ENCODE measurements around the gene TEPSIN.

DNA sequence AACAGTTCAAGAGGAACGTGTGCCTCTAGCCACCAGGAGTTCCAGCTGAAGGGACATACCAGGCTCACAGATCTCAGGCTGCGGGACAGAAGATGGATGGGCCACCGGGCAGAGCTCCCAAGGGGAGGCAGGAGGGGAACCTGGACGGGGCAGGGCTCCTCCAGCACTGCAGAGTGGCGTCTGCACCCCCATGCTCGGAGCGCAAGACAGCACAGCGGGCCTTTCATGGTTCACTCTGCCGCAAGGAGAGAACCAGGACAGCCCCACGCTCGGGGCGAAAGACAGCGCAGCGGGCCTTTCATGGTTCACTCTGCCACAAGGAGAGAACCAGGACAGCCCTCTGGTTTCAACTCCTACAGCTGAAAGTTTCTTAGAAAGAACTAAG is 35.6 kb upstream of the TEPSIN start:
- TF ChIP-seq ISL1 (CRISPR knock-in tag; IDR thresholded peaks at IDR 0.05) (no peak), SNAI2 (CRISPR knock-in tag; IDR thresholded peaks at IDR 0.05) (no peak), ZFP30 (CRISPR knock-in tag; IDR thresholded peaks at IDR 0.05) (no peak), TOX (CRISPR knock-in tag; IDR thresholded peaks at IDR 0.05; ENCODE audit: borderline replicate concordance) (no peak), ZNF70 (CRISPR knock-in tag; IDR thresholded peaks at IDR 0.05) (no peak), ZNF8 (CRISPR knock-in tag; IDR thresholded peaks at IDR 0.05) (no peak), CSDC2 (CRISPR knock-in tag; IDR thresholded peaks at IDR 0.05) (no peak), RARB (CRISPR knock-in tag; IDR thresholded peaks at IDR 0.05) (no peak), ARNTL (CRISPR knock-in tag; IDR thresholded peaks at IDR 0.05; ENCODE audit: borderline replicate concordance, low read depth) (no peak), TCF4 (CRISPR knock-in tag; IDR thresholded peaks at IDR 0.05; ENCODE audit: borderline replicate concordance) (no peak)
- TF ChIP-seq, protein P1, sequence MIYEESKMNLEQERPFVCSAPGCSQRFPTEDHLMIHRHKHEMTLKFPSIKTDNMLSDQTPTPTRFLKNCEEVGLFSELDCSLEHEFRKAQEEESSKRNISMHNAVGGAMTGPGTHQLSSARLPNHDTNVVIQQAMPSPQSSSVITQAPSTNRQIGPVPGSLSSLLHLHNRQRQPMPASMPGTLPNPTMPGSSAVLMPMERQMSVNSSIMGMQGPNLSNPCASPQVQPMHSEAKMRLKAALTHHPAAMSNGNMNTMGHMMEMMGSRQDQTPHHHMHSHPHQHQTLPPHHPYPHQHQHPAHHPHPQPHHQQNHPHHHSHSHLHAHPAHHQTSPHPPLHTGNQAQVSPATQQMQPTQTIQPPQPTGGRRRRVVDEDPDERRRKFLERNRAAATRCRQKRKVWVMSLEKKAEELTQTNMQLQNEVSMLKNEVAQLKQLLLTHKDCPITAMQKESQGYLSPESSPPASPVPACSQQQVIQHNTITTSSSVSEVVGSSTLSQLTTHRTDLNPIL (CRISPR knock-in tag; IDR thresholded peaks at IDR 0.05; ENCODE audit: low read depth) = no peak
- TF ChIP-seq, protein P2, sequence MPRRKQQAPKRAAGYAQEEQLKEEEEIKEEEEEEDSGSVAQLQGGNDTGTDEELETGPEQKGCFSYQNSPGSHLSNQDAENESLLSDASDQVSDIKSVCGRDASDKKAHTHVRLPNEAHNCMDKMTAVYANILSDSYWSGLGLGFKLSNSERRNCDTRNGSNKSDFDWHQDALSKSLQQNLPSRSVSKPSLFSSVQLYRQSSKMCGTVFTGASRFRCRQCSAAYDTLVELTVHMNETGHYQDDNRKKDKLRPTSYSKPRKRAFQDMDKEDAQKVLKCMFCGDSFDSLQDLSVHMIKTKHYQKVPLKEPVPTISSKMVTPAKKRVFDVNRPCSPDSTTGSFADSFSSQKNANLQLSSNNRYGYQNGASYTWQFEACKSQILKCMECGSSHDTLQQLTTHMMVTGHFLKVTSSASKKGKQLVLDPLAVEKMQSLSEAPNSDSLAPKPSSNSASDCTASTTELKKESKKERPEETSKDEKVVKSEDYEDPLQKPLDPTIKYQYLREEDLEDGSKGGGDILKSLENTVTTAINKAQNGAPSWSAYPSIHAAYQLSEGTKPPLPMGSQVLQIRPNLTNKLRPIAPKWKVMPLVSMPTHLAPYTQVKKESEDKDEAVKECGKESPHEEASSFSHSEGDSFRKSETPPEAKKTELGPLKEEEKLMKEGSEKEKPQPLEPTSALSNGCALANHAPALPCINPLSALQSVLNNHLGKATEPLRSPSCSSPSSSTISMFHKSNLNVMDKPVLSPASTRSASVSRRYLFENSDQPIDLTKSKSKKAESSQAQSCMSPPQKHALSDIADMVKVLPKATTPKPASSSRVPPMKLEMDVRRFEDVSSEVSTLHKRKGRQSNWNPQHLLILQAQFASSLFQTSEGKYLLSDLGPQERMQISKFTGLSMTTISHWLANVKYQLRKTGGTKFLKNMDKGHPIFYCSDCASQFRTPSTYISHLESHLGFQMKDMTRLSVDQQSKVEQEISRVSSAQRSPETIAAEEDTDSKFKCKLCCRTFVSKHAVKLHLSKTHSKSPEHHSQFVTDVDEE (CRISPR knock-in tag; IDR thresholded peaks at IDR 0.05) = no peak
- TF ChIP-seq, protein P3, sequence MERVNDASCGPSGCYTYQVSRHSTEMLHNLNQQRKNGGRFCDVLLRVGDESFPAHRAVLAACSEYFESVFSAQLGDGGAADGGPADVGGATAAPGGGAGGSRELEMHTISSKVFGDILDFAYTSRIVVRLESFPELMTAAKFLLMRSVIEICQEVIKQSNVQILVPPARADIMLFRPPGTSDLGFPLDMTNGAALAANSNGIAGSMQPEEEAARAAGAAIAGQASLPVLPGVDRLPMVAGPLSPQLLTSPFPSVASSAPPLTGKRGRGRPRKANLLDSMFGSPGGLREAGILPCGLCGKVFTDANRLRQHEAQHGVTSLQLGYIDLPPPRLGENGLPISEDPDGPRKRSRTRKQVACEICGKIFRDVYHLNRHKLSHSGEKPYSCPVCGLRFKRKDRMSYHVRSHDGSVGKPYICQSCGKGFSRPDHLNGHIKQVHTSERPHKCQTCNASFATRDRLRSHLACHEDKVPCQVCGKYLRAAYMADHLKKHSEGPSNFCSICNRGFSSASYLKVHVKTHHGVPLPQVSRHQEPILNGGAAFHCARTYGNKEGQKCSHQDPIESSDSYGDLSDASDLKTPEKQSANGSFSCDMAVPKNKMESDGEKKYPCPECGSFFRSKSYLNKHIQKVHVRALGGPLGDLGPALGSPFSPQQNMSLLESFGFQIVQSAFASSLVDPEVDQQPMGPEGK (CRISPR knock-in tag; IDR thresholded peaks at IDR 0.05; ENCODE audit: borderline replicate concordance) = no peak

All from SK-N-SH treated with all-trans-retinoic acid at 6 μM for 48 hours (cell line).